ENCODE data around the gene SLC27A3.
A peak's percentile ranks its signal among the peaks of the same experiment; 100 is the strongest.

SLC27A3 gene

DNA sequence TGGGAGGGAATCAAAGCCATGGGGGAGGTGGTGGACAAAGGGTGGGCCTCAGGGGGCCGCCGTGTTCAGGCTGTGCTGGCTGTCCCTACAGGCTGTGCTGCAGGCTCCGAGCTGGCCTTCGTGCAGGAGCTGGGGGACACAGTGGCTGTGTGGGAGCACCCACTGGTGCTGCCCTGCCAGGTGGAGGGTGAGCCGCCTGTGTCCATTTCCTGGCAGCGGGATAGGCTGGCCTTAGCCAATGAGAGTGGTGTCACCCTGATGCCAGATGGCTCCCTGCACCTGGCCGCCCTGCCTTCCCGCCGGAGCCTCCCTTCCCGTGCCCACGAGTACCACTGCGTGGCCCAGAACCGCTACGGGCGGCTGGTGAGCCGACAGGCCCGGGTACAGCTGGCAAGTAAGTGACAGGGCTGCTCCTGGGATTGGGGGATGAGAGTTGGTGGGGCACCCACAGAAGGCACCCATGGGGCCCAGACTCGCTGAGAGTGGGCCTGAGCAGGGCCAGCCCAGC is 20.2 kb downstream of the SLC27A3 start:
- no peaks in the 10 kb centered on the region for H3K36me3 ChIP-seq (ENCODE audit: low read length)
- no peaks in the 10 kb centered on the region for H3K9me3 ChIP-seq (ENCODE audit: insufficient read depth, low read length)
- H2AFZ ChIP-seq (ENCODE audit: low read depth, low read length, severe bottlenecking) = no peak overlapping the region
- H3K27ac ChIP-seq (ENCODE audit: low read depth, low read length) = no peak overlapping the region
- H3F3A ChIP-seq (ENCODE audit: insufficient read depth) = peaks cover 19% of the 10 kb centered on the region
- no peaks in the 10 kb centered on the region for H3K27me3 ChIP-seq (ENCODE audit: low read length)
- TF ChIP-seq, protein P1, sequence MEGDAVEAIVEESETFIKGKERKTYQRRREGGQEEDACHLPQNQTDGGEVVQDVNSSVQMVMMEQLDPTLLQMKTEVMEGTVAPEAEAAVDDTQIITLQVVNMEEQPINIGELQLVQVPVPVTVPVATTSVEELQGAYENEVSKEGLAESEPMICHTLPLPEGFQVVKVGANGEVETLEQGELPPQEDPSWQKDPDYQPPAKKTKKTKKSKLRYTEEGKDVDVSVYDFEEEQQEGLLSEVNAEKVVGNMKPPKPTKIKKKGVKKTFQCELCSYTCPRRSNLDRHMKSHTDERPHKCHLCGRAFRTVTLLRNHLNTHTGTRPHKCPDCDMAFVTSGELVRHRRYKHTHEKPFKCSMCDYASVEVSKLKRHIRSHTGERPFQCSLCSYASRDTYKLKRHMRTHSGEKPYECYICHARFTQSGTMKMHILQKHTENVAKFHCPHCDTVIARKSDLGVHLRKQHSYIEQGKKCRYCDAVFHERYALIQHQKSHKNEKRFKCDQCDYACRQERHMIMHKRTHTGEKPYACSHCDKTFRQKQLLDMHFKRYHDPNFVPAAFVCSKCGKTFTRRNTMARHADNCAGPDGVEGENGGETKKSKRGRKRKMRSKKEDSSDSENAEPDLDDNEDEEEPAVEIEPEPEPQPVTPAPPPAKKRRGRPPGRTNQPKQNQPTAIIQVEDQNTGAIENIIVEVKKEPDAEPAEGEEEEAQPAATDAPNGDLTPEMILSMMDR (IDR thresholded peaks at IDR 0.05; ENCODE audit: insufficient read depth, low read length, poor library complexity, severe bottlenecking) = no peak
- TF ChIP-seq EZH2phosphoT487 (conservative IDR thresholded peaks at IDR 0.05; ENCODE audit: low read length) = no peak
- no peak overlapping the region for H3K4me3 ChIP-seq (ENCODE audit: insufficient read depth, low read length, poor library complexity, severe bottlenecking)
- no peaks in the 10 kb centered on the region for H3K9me2 ChIP-seq (replicated peaks; ENCODE audit: insufficient read depth, low read length)
- no peak overlapping the region for H3K4me2 ChIP-seq (ENCODE audit: low read depth, low read length, poor library complexity, severe bottlenecking)
- H4K20me1 ChIP-seq (ENCODE audit: low read depth, low read length) = no peaks in the 10 kb centered on the region
- H3K9ac ChIP-seq (ENCODE audit: low read length) = no peak overlapping the region
- H3K79me2 ChIP-seq (ENCODE audit: insufficient read depth, low read length) = no peaks in the 10 kb centered on the region

DNA sequence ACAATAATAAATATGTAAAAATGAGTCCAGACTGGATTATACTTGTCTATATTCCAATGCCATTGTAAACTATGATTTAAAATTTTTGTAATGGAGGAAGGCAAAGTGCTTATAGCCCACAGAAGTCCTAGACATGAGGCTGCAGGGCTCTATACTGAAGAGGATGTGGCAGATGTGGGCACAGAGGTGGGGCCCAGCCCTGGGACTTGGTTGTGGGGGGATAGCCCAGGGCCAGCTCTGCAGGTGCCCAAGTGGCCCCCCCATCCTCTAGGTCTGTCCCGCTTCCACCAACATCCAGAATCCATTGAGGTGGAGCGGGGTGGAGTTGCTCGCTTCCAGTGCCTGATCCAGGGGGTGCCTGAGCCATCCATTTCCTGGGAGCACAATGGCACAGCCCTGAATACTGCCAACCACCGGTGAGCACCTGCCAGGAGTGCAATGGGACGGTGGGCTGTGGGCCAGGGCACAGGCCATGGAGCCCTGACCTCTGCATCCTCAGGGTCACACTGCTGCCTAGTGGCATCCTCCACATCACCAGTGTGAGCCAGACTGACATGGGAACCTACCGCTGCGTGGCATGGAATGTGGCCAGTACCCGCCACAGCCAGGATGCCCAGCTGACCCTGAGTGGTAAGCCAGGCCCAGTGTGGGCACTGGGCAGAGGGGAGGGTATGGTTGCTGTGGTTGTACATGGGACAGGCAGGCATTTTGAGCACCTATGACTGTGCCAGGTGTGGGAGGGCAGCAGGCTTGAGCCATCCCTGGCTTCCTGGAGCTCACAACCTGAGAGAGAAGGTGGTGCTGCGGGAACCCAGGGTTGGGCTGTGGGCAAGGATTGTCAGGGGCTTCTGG is 21.0 kb downstream of the SLC27A3 start:
- Histone ChIP-seq H4K20me1 (ENCODE audit: low read depth, low read length) (no peaks in the 10 kb centered on the region), H3F3A (ENCODE audit: insufficient read depth) (peaks cover 14% of the 10 kb centered on the region), H3K9ac (ENCODE audit: low read length) (no peak overlapping the region), H3K4me3 (ENCODE audit: insufficient read depth, low read length, poor library complexity, severe bottlenecking) (no peak overlapping the region), H3K27ac (ENCODE audit: low read depth, low read length) (no peak overlapping the region), H3K36me3 (ENCODE audit: low read length) (no peaks in the 10 kb centered on the region), H3K4me2 (ENCODE audit: low read depth, low read length, poor library complexity, severe bottlenecking) (no peak overlapping the region), H3K27me3 (ENCODE audit: low read length) (no peaks in the 10 kb centered on the region), H2AFZ (ENCODE audit: low read depth, low read length, severe bottlenecking) (no peak overlapping the region), H3K9me3 (ENCODE audit: insufficient read depth, low read length) (no peaks in the 10 kb centered on the region), H3K9me2 (replicated peaks; ENCODE audit: insufficient read depth, low read length) (no peaks in the 10 kb centered on the region), H3K79me2 (ENCODE audit: insufficient read depth, low read length) (no peaks in the 10 kb centered on the region)
- TF ChIP-seq, protein P1 (IDR thresholded peaks at IDR 0.05; ENCODE audit: insufficient read depth, low read length, poor library complexity, severe bottlenecking) = no peak
- TF ChIP-seq EZH2phosphoT487 (conservative IDR thresholded peaks at IDR 0.05; ENCODE audit: low read length) = no peak

GRCh38 chr1:153796786-153797659 is 21.8 kb downstream of the SLC27A3 start:
- Histone ChIP-seq H3K4me2 (ENCODE audit: low read depth, low read length, poor library complexity, severe bottlenecking) (peak overlapping the region; percentile 21), H3K79me2 (ENCODE audit: insufficient read depth, low read length) (no peaks in the 10 kb centered on the region), H3K4me3 (ENCODE audit: insufficient read depth, low read length, poor library complexity, severe bottlenecking) (no peak overlapping the region), H3F3A (ENCODE audit: insufficient read depth) (peaks cover 8% of the 10 kb centered on the region), H3K9me2 (replicated peaks; ENCODE audit: insufficient read depth, low read length) (no peaks in the 10 kb centered on the region), H3K9ac (ENCODE audit: low read length) (no peak overlapping the region), H4K20me1 (ENCODE audit: low read depth, low read length) (no peaks in the 10 kb centered on the region), H3K27ac (ENCODE audit: low read depth, low read length) (no peak overlapping the region), H3K36me3 (ENCODE audit: low read length) (no peaks in the 10 kb centered on the region), H3K9me3 (ENCODE audit: insufficient read depth, low read length) (no peaks in the 10 kb centered on the region), H3K27me3 (ENCODE audit: low read length) (no peaks in the 10 kb centered on the region), H2AFZ (ENCODE audit: low read depth, low read length, severe bottlenecking) (no peak overlapping the region)
- TF ChIP-seq EZH2phosphoT487 (conservative IDR thresholded peaks at IDR 0.05; ENCODE audit: low read length) = no peak
- TF ChIP-seq, protein P1 (IDR thresholded peaks at IDR 0.05; ENCODE audit: insufficient read depth, low read length, poor library complexity, severe bottlenecking) = peak; percentile 60

All from SU-DHL-6 (cell line).